HUDEP-2 (cell line): Measurements from ENCODE around the gene PPP6R2.
"Not testable (repeated sequence)": the region's sequence is repeated elsewhere in the genome, so short reads cannot be mapped to it uniquely, and the experiment has no call there.

Experiments
- DNase-seq, 76 experiments: peaks; one replicate each; lab custom pipeline; 2025; ENCODE audit not compliant: unreplicated experiment in 76 of 76; lab: John Stamatoyannopoulos, UW

The PPP6R2 gene

GRCh38 chr22:50376085-50376651 lies 33.0 kb downstream of the PPP6R2 start:
- no peak for DNase-seq

- DNase-seq, result not testable (repeated sequence)
Measured at GRCh38 chr22:50381021-50381555, 38.0 kb downstream of the PPP6R2 start.

- DNase-seq, result no peak
Measured at GRCh38 chr22:50396751-50397370, 53.7 kb downstream of the PPP6R2 start.

GRCh38 chr22:50397371-50398060 lies 54.4 kb downstream of the PPP6R2 start:
- not testable (repeated sequence) for DNase-seq

GRCh38 chr22:50398831-50399648 lies 55.9 kb downstream of the PPP6R2 start:
- no peak for DNase-seq

GRCh38 chr22:50399751-50400331 lies 56.7 kb downstream of the PPP6R2 start:
- peak in 20 of 76 experiments; percentile 1 to 40 (median 10) for DNase-seq

GRCh38 chr22:50400406-50400805 lies 57.3 kb downstream of the PPP6R2 start:
- no peak for DNase-seq

GRCh38 chr22:50400931-50401330 lies 57.8 kb downstream of the PPP6R2 start:
- DNase-seq, result no peak

- no peak for DNase-seq
Measured at GRCh38 chr22:50401907-50402306, 58.8 kb downstream of the PPP6R2 start.

GRCh38 chr22:50403701-50404101 lies 60.6 kb downstream of the PPP6R2 start:
- no peak for DNase-seq

- DNase-seq, result no peak
Measured at GRCh38 chr22:50406416-50407170, 63.5 kb downstream of the PPP6R2 start.

- no peak for DNase-seq
Measured at GRCh38 chr22:50408311-50408710, 65.2 kb downstream of the PPP6R2 start.

- not testable (repeated sequence) for DNase-seq
Measured at GRCh38 chr22:50408954-50409353, 65.8 kb downstream of the PPP6R2 start.

- DNase-seq, result no peak
Measured at GRCh38 chr22:50414476-50415248, 71.5 kb downstream of the PPP6R2 start.

GRCh38 chr22:50415426-50415825 lies 72.3 kb downstream of the PPP6R2 start:
- DNase-seq, result no peak

- DNase-seq, result no peak
Measured at GRCh38 chr22:50416996-50417395, 73.9 kb downstream of the PPP6R2 start.

- no peak for DNase-seq
Measured at GRCh38 chr22:50417411-50418210, 74.5 kb downstream of the PPP6R2 start.

- DNase-seq, result no peak
Measured at GRCh38 chr22:50418624-50419023, 75.5 kb downstream of the PPP6R2 start.
